Bronchial epithelial cell (primary cell): ENCODE data around the gene ATE1. TPM values are rescaled to one million over a fixed set of nuclear protein-coding genes. Genes with fewer than 3 reads are reported as not detected.
"Not testable (repeated sequence)": the region's sequence is repeated elsewhere in the genome, so short reads cannot be mapped to it uniquely, and the experiment has no call there.

Source experiments
- DNase-seq: peaks from one replicate; pipeline ENCODE4 v3.0.0-alpha.2; 2010; ENCODE audit warnings: low read depth
- FAIRE-seq: peaks from 2 replicates; lab custom pipeline; 2011; peaks lifted over from hg19 to GRCh38; lab: Jason Lieb, UNC
- H3K27me3 ChIP-seq: 2 replicates; pipeline ENCODE4 v1.5.1; 2011; ENCODE audit warnings: low read length; ENCODE audit not compliant: control insufficient read depth, insufficient read depth
- H3K36me3 ChIP-seq: 2 replicates; pipeline ENCODE4 v1.5.1; 2011; ENCODE audit warnings: low read length; ENCODE audit not compliant: control insufficient read depth, insufficient read depth
- H3K4me3 ChIP-seq: 2 replicates; pipeline ENCODE4 v1.5.1; 2011; ENCODE audit warnings: mild to moderate bottlenecking, low read depth, low read length, control low read depth
- CTCF ChIP-seq: IDR thresholded peaks from 2 replicates; pipeline ENCODE4 v1.5.1; 2011; ENCODE audit warnings: mild to moderate bottlenecking, moderate library complexity, low read length, control low read depth, inconsistent platforms; ENCODE audit not compliant: insufficient read depth, severe bottlenecking
- total RNA-seq: library from RNA; depleted of rRNA; stranded (reverse); fragments of >200 nt; gene quantifications from 2 replicates; pipeline ENCODE4 v1.2.1, GENCODE V29; 2014

Gene ATE1
- total RNA-seq, 1 donor from 2014 or later, result 17.9 TPM

GRCh38 chr10:121936295-121936694 lies 8.5 kb upstream of the ATE1 start:
- no peak for FAIRE-seq
- Histone ChIP-seq H3K4me3 (no peak overlapping the region), H3K36me3 (no peaks in the 10 kb centered on the region), H3K27me3 (no peaks in the 10 kb centered on the region)
- TF ChIP-seq CTCF, result no peak
- DNase-seq, result no peak

- DNase-seq (no peak), FAIRE-seq (no peak)
- Histone ChIP-seq H3K4me3 (no peak overlapping the region), H3K36me3 (no peaks in the 10 kb centered on the region), H3K27me3 (no peaks in the 10 kb centered on the region)
- TF ChIP-seq CTCF, result no peak
These were observed 7.9 kb upstream of the ATE1 start for GRCh38 chr10:121935702-121936101.

GRCh38 chr10:121930268-121931085 lies 2.6 kb upstream of the ATE1 start:
- peak; percentile 46 for DNase-seq
- H3K36me3 ChIP-seq, H3K27me3 ChIP-seq, FAIRE-seq, H3K4me3 ChIP-seq: not testable (repeated sequence)

GRCh38 chr10:121929585-121930267 lies 1.9 kb upstream of the ATE1 start:
- not testable (repeated sequence) for H3K36me3 ChIP-seq, FAIRE-seq, DNase-seq, H3K4me3 ChIP-seq, H3K27me3 ChIP-seq

- DNase-seq (no peak), FAIRE-seq (no peak)
These were observed 675 bp upstream of the ATE1 start for GRCh38 chr10:121928528-121928884.

GRCh38 chr10:121927318-121927840 lies 452 bp downstream of the ATE1 start:
- TF ChIP-seq CTCF, result no peak
- FAIRE-seq (no peak), DNase-seq (peak; percentile 64)
- Histone ChIP-seq H3K36me3 (no peaks in the 10 kb centered on the region), H3K27me3 (no peaks in the 10 kb centered on the region), H3K4me3 (peak overlapping the region; percentile 92)

More at GRCh38 chr10:121928528-121928884, 675 bp upstream of the ATE1 start:
- Histone ChIP-seq H3K27me3 (no peaks in the 10 kb centered on the region), H3K4me3 (peak overlapping the region; percentile 92), H3K36me3 (no peaks in the 10 kb centered on the region)
- no peak for TF ChIP-seq CTCF
